CD4-positive, alpha-beta T cell (primary cell): Measurements from ENCODE around the gene DLX3. TPM values are rescaled to one million over a fixed set of nuclear protein-coding genes. Genes with fewer than 3 reads are reported as not detected.

Source experiments
- ATAC-seq: fragments of 200-7000 bp; cut with Tn5 transposase; one replicate; pipeline ENCODE4 v1.10.0; 2022; ENCODE audit warnings: mild to moderate bottlenecking; ENCODE audit not compliant: poor library complexity
- CTCF ChIA-PET: fragments of 350-600 bp; sonication (Branson Sonifier 250); formaldehyde crosslinking; loops from one replicate; lab custom pipeline; 2021; ENCODE audit warnings: antibody characterized with exemption, inconsistent platforms; lab: Charles Lee
- POLR2A ChIA-PET: fragments of 350-600 bp; sonication (Branson Sonifier 250); formaldehyde crosslinking; loops from one replicate; lab custom pipeline; 2021; ENCODE audit warnings: antibody characterized with exemption, inconsistent platforms; lab: Charles Lee
- DNase-seq, 14 experiments: peaks; one replicate each; pipeline ENCODE4 v3.0.0-alpha.2; 2013 to 2020; ENCODE audit warnings: mixed read lengths in 2 of 14
- H3K27ac ChIP-seq, 2 donors: one replicate each; pipeline versions ENCODE4 v1.5.1 to v1.7.0; 2013; ENCODE audit warnings: low read length in 2 of 2, low read depth in 1 of 2, mild to moderate bottlenecking in 1 of 2
- H3K27me3 ChIP-seq, 2 experiments: 1 replicate in 1 of 2; 2 replicates in 1 of 2; pipeline versions ENCODE4 v1.6.1 to v1.7.0; 2013; ENCODE audit warnings: low read length in 2 of 2, control low read depth in 1 of 2, mild to moderate bottlenecking in 1 of 2, moderate library complexity in 1 of 2; ENCODE audit not compliant: insufficient read depth in 2 of 2, control insufficient read depth in 1 of 2
- H3K36me3 ChIP-seq: one replicate; pipeline ENCODE4 v1.6.1; 2013; ENCODE audit warnings: low read length, control low read depth; ENCODE audit not compliant: insufficient read depth
- H3K4me1 ChIP-seq: one replicate; pipeline ENCODE4 v1.6.1; 2013; ENCODE audit warnings: low read length, control low read depth; ENCODE audit not compliant: insufficient read depth
- H3K4me3 ChIP-seq: one replicate; pipeline ENCODE4 v1.5.1; 2013; ENCODE audit warnings: mild to moderate bottlenecking, low read length, moderate library complexity
- H3K9me3 ChIP-seq, 2 experiments: 1 replicate in 1 of 2; 2 replicates in 1 of 2; pipeline versions ENCODE4 v1.6.1 to v1.7.0; 2013; ENCODE audit warnings: low read length in 2 of 2, mild to moderate bottlenecking in 2 of 2, control low read depth in 1 of 2, moderate library complexity in 1 of 2; ENCODE audit not compliant: control insufficient read depth in 1 of 2, insufficient read depth in 1 of 2
- H3K27ac Mint-ChIP-seq: one replicate; pipeline ENCODE4 v1.8.0; 2020; ENCODE audit warnings: mixed read lengths
- H3K27me3 Mint-ChIP-seq: one replicate; pipeline ENCODE4 v1.8.0; 2021; ENCODE audit warnings: mixed read lengths
- H3K36me3 Mint-ChIP-seq: one replicate; pipeline ENCODE4 v1.8.0; 2021; ENCODE audit warnings: low read depth, mixed read lengths
- H3K4me1 Mint-ChIP-seq: one replicate; pipeline ENCODE4 v1.8.0; 2021; ENCODE audit warnings: low read depth, mixed read lengths
- H3K4me3 Mint-ChIP-seq: one replicate; pipeline ENCODE4 v1.8.0; 2020; ENCODE audit warnings: mild to moderate bottlenecking, mixed read lengths
- H3K9me3 Mint-ChIP-seq: one replicate; pipeline ENCODE4 v1.8.0; 2020; ENCODE audit warnings: mixed read lengths
- CTCF ChIP-seq: fragments of 200-600 bp; IDR thresholded peaks from one replicate; pipeline ENCODE4 v1.8.0; 2022; ENCODE audit warnings: antibody characterized with exemption, mild to moderate bottlenecking
- intact Hi-C, 2 experiments: fragments of 100-400 bp; cut with DNase I in 1 of 2; cut with micrococcal nuclease in 1 of 2; formaldehyde crosslinking; loops; one replicate each; pipeline versions ENCODE4 v1.15.1 to v1.9.0; 2023 to 2025; cut with DNase I, micrococcal nuclease
- total RNA-seq, 174 experiments: library from RNA in 2 of 174; stranded (reverse) in 2 of 174; gene quantifications; one replicate each; pipeline ENCODE4 v1.2.3 and lab custom pipeline; 2021 to 2026

The DLX3 gene
- total RNA-seq, 2 experiments from 2014 or later: not detected

- no peak for TF ChIP-seq CTCF
- no peaks in the 10 kb centered on the region for H3K4me1 ChIP-seq
- H3K36me3 ChIP-seq: no peaks in the 10 kb centered on the region
- H3K36me3 Mint-ChIP-seq: no peaks in the 10 kb centered on the region
- H3K27ac ChIP-seq: no peak overlapping the region
- H3K27ac Mint-ChIP-seq: no peak overlapping the region
- no peak overlapping the region for H3K4me3 ChIP-seq
- no peaks in the 10 kb centered on the region for H3K9me3 Mint-ChIP-seq
- DNase-seq: no peak
- peaks cover 14% of the 10 kb centered on the region for H3K27me3 Mint-ChIP-seq
- intact Hi-C loops: no loop called here
- no peak overlapping the region for H3K4me3 Mint-ChIP-seq
- H3K4me1 Mint-ChIP-seq: no peaks in the 10 kb centered on the region
- CTCF ChIA-PET: no interaction called here
- H3K27me3 ChIP-seq: no peaks in the 10 kb centered on the region
- no peaks in the 10 kb centered on the region for H3K9me3 ChIP-seq
- no peak for ATAC-seq
- POLR2A ChIA-PET: no interaction called here
Observed at GRCh38 chr17:50034498-50035364, 39.7 kb upstream of the DLX3 start.

- Histone ChIP-seq H3K27me3 (peaks cover 4 to 7% of the 10 kb centered on the region in 2 experiments), H3K36me3 (no peaks in the 10 kb centered on the region), H3K4me3 (no peak overlapping the region), H3K4me1 (no peaks in the 10 kb centered on the region), H3K27ac (no peak overlapping the region), H3K9me3 (no peaks in the 10 kb centered on the region)
- Mint-ChIP-seq H3K27me3 (peaks cover 23% of the 10 kb centered on the region), H3K27ac (no peak overlapping the region), H3K9me3 (no peaks in the 10 kb centered on the region), H3K4me1 (no peaks in the 10 kb centered on the region), H3K4me3 (no peak overlapping the region), H3K36me3 (no peaks in the 10 kb centered on the region)
- TF ChIP-seq CTCF: no peak
- intact Hi-C loops: no loop called here
- no peak for DNase-seq
- no peak for ATAC-seq
- ChIA-PET POLR2A (no interaction called here), CTCF (interaction anchor here (2.3 kb wide), 1 partner anchor 54 kb away, joined by 7 read pairs; no protein-coding TSS in a partner anchor)
Observed at GRCh38 chr17:50033316-50033715, 38.3 kb upstream of the DLX3 start.

- DNase-seq (no peak), ATAC-seq (no peak)
- no peaks in the 10 kb centered on the region for H3K9me3 ChIP-seq
- H3K9me3 Mint-ChIP-seq: no peaks in the 10 kb centered on the region
- H3K36me3 ChIP-seq: no peaks in the 10 kb centered on the region
- CTCF ChIA-PET: interaction anchor here (1.3 to 6.3 kb wide), 2 partner anchors 58 to 65 kb away, joined by 4 to 41 read pairs; no protein-coding TSS in a partner anchor
- intact Hi-C loops: loop anchor here (5.0 to 10.0 kb wide), 2 partner anchors 266 to 268 kb away; no protein-coding TSS in a partner anchor
- POLR2A ChIA-PET: interaction anchor here (1.1 kb wide), 1 partner anchor 66 kb away, joined by 3 read pairs; the partner anchor contains the start of gene PDK2
- no peak for TF ChIP-seq CTCF
- no peak overlapping the region for H3K4me3 ChIP-seq
- H3K4me3 Mint-ChIP-seq: no peak overlapping the region
- H3K27ac Mint-ChIP-seq: no peak overlapping the region
- H3K4me1 ChIP-seq: peaks cover 12% of the 10 kb centered on the region
- no peak overlapping the region for H3K27ac ChIP-seq
- H3K36me3 Mint-ChIP-seq: no peaks in the 10 kb centered on the region
- H3K27me3 Mint-ChIP-seq: peaks cover 42% of the 10 kb centered on the region
- H3K27me3 ChIP-seq: peaks cover 16 to 20% of the 10 kb centered on the region in 2 experiments
- peaks cover 11% of the 10 kb centered on the region for H3K4me1 Mint-ChIP-seq
Observed at GRCh38 chr17:50029185-50029584, 34.2 kb upstream of the DLX3 start.
